Fibroblast of lung (primary cell): ENCODE data around the gene CR1. TPM values are rescaled to one million over a fixed set of nuclear protein-coding genes. Genes with fewer than 3 reads are reported as not detected.
"Not testable (repeated sequence)": the region's sequence is repeated elsewhere in the genome, so short reads cannot be mapped to it uniquely, and the experiment has no call there.

Source experiments
- DNase-seq, 2 donors: peaks; one replicate each; pipeline versions ENCODE4 v3.0.0 to v3.0.0-alpha.2; 2010; ENCODE audit warnings: low read depth in 2 of 2
- H2AFZ ChIP-seq: 2 replicates; pipeline ENCODE4 v1.5.1; 2012; ENCODE audit warnings: low read length, control low read depth, inconsistent platforms
- H3K27ac ChIP-seq: 2 replicates; pipeline ENCODE4 v1.5.1; 2011; ENCODE audit warnings: low read length, control low read depth; ENCODE audit not compliant: insufficient read depth
- H3K27me3 ChIP-seq: 2 replicates; pipeline ENCODE4 v1.5.1; 2011; ENCODE audit warnings: mild to moderate bottlenecking, low read length; ENCODE audit not compliant: control insufficient read depth, insufficient read depth
- H3K36me3 ChIP-seq: 2 replicates; pipeline ENCODE4 v1.5.1; 2011; ENCODE audit warnings: low read length; ENCODE audit not compliant: control insufficient read depth, insufficient read depth
- H3K4me1 ChIP-seq: 2 replicates; pipeline ENCODE4 v1.5.1; 2011; ENCODE audit warnings: low read length; ENCODE audit not compliant: control insufficient read depth, insufficient read depth; ENCODE audit errors: extremely low read depth
- H3K4me2 ChIP-seq: 2 replicates; pipeline ENCODE4 v1.5.1; 2011; ENCODE audit warnings: low read length, control low read depth; ENCODE audit not compliant: insufficient read depth; ENCODE audit errors: extremely low read depth
- H3K4me3 ChIP-seq, 4 experiments: fragments of 200-600 bp in 1 of 4; sonication (generic) in 1 of 4; replicated peaks in 1 of 4; 2 replicates each; pipeline ENCODE4 v1.5.1; 2011 to 2016; ENCODE audit warnings: low read length in 4 of 4, low read depth in 3 of 4, mild to moderate bottlenecking in 3 of 4, control low read depth in 2 of 4, inconsistent platforms in 1 of 4, mixed read lengths in 1 of 4; ENCODE audit not compliant: insufficient read depth in 1 of 4; ENCODE audit errors: control extremely low read depth in 1 of 4
- H3K79me2 ChIP-seq: 2 replicates; pipeline ENCODE4 v1.5.1; 2012; ENCODE audit warnings: mild to moderate bottlenecking, low read length, inconsistent platforms; ENCODE audit not compliant: control insufficient read depth, insufficient read depth
- H3K9ac ChIP-seq: 2 replicates; pipeline ENCODE4 v1.5.1; 2011; ENCODE audit warnings: mild to moderate bottlenecking, low read length, control low read depth; ENCODE audit not compliant: insufficient read depth
- H3K9me3 ChIP-seq: 2 replicates; pipeline ENCODE4 v1.5.1; 2012; ENCODE audit warnings: low read depth, low read length; ENCODE audit not compliant: control insufficient read depth, insufficient read depth
- H4K20me1 ChIP-seq: 2 replicates; pipeline ENCODE4 v1.5.1; 2011; ENCODE audit warnings: low read length; ENCODE audit not compliant: control insufficient read depth, insufficient read depth; ENCODE audit errors: extremely low read depth
- CTCF ChIP-seq, 2 donors: IDR thresholded peaks in 1 of 2; conservative IDR thresholded peaks in 1 of 2; 1 replicate in 1 of 2; 2 replicates in 1 of 2; pipeline ENCODE4 v1.5.1; 2011 to 2012; ENCODE audit warnings: low read length in 2 of 2, control low read depth in 1 of 2, inconsistent platforms in 1 of 2, low read depth in 1 of 2, mild to moderate bottlenecking in 1 of 2
- EZH2 ChIP-seq: IDR thresholded peaks from 2 replicates; pipeline ENCODE4 v1.5.1; 2012; ENCODE audit warnings: low read length, control low read depth, mild to moderate bottlenecking; ENCODE audit errors: missing control alignments
- polyA plus RNA-seq, 2 donors: library from polyadenylated mRNA; depleted of rRNA in 1 of 2; stranded (reverse) in 1 of 2; unstranded in 1 of 2; fragments of >200 nt; gene quantifications; 2 replicates each; pipeline ENCODE4 v1.2.1, GENCODE V29; 2011 to 2012; ENCODE audit warnings: missing spikeins in 1 of 2
- total RNA-seq: library from RNA; depleted of rRNA; stranded (reverse); fragments of >200 nt; gene quantifications from 2 replicates; pipeline ENCODE4 v1.2.1, GENCODE V29; 2014

Gene CR1
- total and polyA plus RNA-seq, 2 donors (not counting 1 experiment from before 2014, with no cell fraction given): not detected

GRCh38 chr1:207682872-207683434 lies 187.0 kb downstream of the CR1 start:
- not testable (repeated sequence) for H2AFZ ChIP-seq, H4K20me1 ChIP-seq

GRCh38 chr1:207690551-207690950 lies 194.6 kb downstream of the CR1 start:
- not testable (repeated sequence) for H3K27me3 ChIP-seq, H3K4me3 ChIP-seq, H3K4me2 ChIP-seq, H3K9ac ChIP-seq, H3K9me3 ChIP-seq, H2AFZ ChIP-seq, H3K79me2 ChIP-seq, H4K20me1 ChIP-seq, H3K36me3 ChIP-seq, H3K27ac ChIP-seq, H3K4me1 ChIP-seq, DNase-seq

More at GRCh38 chr1:207682872-207683434, 187.0 kb downstream of the CR1 start:
- H3K36me3 ChIP-seq, H3K79me2 ChIP-seq, H3K4me1 ChIP-seq, H3K9ac ChIP-seq, H3K27ac ChIP-seq, H3K27me3 ChIP-seq, DNase-seq, H3K4me2 ChIP-seq, H3K9me3 ChIP-seq, H3K4me3 ChIP-seq: not testable (repeated sequence)

GRCh38 chr1:207691010-207691409 lies 195.1 kb downstream of the CR1 start:
- no peak overlapping the region for H2AFZ ChIP-seq
- no peaks in the 10 kb centered on the region for H4K20me1 ChIP-seq
- no peak for TF ChIP-seq EZH2
- no peak for TF ChIP-seq CTCF (conservative IDR thresholded peaks at IDR 0.05 in 1 of 2, IDR thresholded peaks at IDR 0.05 in 1 of 2; ENCODE audit: low read depth in 1 of 2, low read length in 2 of 2)
- no peaks in the 10 kb centered on the region for H3K36me3 ChIP-seq
- no peak for DNase-seq
- no peaks in the 10 kb centered on the region for H3K4me1 ChIP-seq
- no peak overlapping the region for H3K4me3 ChIP-seq
- no peaks in the 10 kb centered on the region for H3K9me3 ChIP-seq
- no peaks in the 10 kb centered on the region for H3K79me2 ChIP-seq
- no peak overlapping the region for H3K27ac ChIP-seq
- H3K4me2 ChIP-seq: no peak overlapping the region
- H3K27me3 ChIP-seq: no peaks in the 10 kb centered on the region
- H3K9ac ChIP-seq: no peak overlapping the region

Other genes starting within 250 kb of the CR1 start
- gene CD55, start 174.5 kb upstream of the CR1 start, total RNA-seq: 17.7 and 46.1 TPM in 2 replicates
- 70.5 and 77.7 TPM in 2 replicates for gene CD55, start 174.5 kb upstream of the CR1 start, polyA plus RNA-seq
- not detected in 2 replicates for gene CR2, start 41.8 kb upstream of the CR1 start, total RNA-seq
- not detected in 2 replicates for gene CR2, start 41.8 kb upstream of the CR1 start, polyA plus RNA-seq
- under 0.01 TPM in 1 of 2 replicates, not detected in the other for gene CR1L, start 149.0 kb downstream of the CR1 start, total RNA-seq
- gene CR1L, start 149.0 kb downstream of the CR1 start, polyA plus RNA-seq: not detected in 2 replicates